HK-2 (cell line): ENCODE data around the gene CYB561A3.
"Not testable (repeated sequence)": the region's sequence is repeated elsewhere in the genome, so short reads cannot be mapped to it uniquely, and the experiment has no call there.

Source experiments
- DNase-seq: peaks from one replicate; pipeline ENCODE4 v3.0.0-alpha.2; 2018; ENCODE audit not compliant: unreplicated experiment

Gene CYB561A3, protein sequence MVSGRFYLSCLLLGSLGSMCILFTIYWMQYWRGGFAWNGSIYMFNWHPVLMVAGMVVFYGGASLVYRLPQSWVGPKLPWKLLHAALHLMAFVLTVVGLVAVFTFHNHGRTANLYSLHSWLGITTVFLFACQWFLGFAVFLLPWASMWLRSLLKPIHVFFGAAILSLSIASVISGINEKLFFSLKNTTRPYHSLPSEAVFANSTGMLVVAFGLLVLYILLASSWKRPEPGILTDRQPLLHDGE

DNA sequence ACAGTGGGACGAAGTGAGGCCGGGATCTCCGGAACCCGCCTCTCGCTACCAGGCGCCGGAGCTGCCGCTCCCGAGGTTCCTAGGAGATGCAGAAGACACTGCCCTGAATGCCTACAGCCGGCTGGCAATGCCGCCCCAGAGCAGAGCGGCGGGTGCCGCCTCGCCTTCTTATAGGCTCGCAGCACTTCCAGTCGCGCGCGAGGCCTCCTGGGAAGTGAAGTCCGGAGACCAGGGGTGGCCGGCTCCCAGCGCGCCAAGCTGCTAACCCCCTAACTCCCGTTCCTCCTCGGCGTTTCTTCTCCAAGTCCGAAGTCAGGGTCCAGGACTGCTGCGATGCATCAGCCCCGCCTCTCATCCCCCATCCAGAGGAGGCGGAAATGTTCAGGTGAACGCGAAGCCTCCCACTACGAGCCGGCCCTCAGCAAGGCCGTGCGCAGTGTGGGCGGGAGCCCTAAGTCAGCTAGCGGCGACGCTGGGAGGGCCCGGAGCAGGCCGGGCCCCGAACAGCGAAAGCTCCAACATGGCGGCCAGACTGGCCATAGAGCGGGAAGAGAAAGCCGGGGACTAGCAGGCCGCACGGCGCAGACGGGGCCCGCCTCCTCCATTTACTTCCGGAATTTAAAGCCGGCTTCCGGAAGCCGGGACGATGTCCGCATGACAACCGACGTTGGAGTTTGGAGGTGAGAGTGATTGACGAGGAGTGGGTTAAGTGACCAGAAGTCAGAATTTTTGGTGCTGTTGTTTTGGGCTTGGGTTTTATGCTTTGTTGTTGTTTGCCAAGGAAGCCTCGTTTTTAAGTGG, at the start of gene CYB561A3, which contains the start of gene TMEM138:
TSS of gene CYB561A3 (minus strand) at position 142 of the 801 bp plus-strand sequence. CDS start 5,169 bp downstream, outside the sequence.
TSS of gene TMEM138 (plus strand) at position 634 of the 801 bp plus-strand sequence. CDS start 2,017 bp downstream, outside the sequence.
- peak; percentile 88 for DNase-seq

DNA sequence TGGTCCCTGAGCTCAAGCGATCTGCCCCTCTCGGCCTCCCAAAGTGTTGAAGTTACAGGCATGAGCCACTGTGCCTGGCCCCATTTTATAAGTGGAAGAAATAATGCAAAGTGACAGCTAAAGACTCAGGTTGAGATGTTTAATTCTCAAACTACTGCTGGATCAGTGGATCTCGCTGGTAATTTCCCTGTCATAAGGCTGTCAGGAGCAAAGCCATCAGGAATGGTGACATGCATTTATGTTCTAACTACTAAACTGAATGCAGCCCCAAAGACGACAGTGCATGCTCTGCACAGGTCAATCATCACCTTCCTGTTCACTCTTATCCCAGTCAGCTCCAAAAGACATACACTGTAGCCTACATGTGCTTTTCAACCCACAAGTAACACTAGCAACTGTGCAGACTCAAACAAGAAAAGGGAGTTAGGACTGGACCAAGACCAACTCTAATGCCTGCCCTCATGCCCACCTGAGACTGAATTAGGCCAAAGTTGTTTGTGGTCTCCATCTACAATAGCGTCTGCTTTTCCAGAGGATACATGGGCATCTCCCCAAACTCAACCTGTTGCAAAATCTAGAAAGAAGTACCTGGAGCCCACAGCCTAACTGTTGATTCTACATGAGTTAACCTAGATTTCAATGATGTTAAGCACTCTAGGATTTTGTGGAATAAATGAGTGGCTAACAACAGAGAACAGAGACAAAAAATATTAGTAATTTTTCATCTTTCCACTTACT, 45.5 kb upstream of the CYB561A3 start:
- DNase-seq: no peak

DNA sequence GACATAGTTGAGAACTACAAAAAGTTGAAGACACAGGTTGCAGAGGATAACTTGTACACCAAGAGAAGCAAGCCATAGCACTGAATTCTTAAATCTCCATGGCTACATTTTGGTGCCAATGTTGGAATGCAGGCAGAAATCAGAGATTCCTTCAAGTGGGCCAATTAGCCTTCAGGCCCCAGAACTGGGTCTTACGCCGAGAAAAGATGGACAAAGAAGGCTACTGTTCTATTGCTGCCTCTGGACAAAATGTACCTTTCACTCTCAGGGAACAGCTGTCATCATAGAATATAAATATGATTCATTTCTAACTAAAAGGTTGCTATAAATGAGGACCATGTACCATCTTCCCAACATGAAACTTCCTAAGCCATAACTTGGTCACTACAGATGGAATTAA, 44.4 kb upstream of the CYB561A3 start:
- no peak for DNase-seq

DNA sequence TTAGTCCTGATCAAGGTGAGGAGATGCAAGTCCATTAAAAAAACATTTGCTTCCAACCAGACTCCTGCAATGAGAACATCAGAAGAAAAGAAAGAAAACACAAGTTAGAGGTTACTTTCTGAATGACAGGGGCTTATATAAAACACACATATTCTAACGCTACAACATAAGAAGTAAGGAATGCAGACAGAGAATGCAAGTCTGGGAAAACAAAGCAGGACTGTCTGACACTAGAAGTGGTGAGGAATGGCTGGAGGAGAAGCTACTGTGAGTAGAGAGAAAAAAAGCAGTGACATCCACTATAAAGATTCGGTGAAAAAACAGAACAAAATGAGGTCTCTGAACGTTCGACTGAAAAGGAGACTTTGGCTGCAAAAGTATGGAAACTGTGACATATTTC, 43.0 kb upstream of the CYB561A3 start:
- no peak for DNase-seq

DNA sequence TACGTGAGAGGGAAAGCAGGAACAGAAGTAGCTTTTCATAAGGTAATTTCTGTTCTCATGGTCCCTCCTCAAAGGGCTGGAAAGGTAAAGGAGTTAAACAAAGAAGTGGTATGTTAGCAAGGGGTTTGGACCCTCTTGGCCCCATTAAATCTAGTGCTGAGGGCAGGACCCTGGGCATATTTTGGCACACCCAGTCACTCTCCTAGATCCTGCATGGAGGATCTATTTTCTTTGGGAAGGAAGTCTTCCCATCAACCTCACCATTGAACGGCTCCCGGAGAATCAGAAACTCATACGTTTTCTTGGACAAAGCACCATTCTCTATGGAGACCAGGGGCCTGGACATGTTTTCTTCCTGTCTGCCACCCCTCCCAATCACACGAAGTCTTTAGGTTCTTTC, 42.4 kb upstream of the CYB561A3 start:
- DNase-seq: no peak

DNA sequence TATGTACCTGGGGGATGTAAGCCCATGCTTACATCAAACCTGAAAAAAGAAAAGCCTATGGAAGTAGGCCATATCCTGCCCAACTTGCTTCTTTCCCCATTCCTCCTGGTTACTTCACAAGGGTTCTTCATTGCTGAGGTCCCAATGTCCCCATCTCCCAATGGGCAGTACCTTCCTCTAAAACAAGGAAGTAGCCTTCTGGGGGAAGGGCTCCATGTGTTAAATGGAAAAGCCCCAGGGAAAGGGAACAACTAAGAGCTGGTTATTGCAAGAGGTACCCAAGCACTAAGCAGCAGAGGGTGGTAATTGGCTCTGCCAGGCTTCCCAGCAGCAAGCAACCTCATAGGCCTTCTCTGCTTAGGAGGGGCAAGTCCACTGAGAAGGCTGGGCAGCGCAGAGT, 42.0 kb upstream of the CYB561A3 start:
- DNase-seq: no peak

DNA sequence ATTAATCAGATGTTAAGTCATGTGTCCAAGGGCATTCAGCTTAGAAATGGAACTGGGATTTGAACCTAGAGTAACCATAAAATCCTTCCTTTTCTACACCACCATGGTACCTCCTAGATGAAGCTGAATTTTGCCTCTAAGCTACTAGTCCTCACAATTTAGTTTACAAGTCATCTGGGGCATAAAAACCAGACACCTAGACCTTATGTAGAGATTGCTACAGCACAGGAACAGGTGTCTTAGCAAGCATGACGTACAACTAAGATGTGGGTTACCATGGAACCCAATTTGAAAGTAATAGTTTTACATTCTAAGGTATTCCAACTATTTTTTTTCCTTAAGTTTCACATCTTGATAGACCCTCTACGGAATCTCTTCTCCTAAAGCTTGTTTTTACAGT, 39.9 kb upstream of the CYB561A3 start:
- no peak for DNase-seq

DNA sequence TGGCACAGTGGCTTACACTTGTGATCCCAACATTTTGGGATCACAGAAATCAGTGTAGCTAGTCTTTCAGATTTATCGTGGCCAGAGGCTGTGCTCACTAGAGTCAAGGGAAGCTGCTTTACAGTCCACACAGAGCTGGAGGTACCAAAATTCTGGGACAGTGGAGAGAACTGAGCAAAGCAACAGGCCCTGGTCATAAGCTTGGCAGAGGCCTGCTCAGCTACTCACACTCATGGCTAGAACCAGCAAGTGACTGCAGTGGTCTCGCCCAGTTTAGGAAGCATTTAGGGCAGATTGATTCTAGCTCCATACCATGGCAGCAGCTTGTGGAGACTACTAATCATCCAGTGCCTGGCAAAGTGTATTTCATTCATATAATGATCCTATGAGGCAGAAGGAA, 39.5 kb upstream of the CYB561A3 start:
- DNase-seq: no peak

DNA sequence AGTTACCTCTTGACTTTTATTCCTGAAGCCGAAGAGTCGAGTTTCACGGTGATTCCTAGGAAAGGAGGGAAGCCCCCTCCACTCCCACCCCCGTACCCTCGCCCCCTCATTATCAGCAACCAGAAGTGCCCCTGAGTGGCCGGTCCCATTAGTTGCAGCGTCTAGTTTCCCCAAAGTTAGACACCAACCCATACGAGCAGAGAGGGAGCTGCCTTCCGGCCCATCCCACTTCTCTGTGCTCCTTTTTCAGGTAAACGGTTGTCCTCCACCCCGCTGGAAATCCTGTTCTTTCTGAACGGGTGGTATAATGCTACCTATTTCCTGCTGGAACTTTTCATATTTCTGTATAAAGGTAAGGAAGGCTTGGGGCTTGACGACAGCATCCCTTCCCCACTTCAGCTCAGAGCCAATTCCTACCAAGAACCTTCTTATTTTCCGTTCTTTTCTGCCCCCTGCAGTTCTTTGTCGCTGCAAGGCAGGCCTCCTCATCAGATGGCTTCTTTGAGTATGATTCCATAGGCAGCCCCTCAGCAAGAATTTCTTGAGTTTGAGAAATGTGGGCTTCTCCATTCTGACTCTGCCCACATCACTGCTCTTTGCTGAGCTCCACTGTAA, 31.4 kb upstream of the CYB561A3 start:
- no peak for DNase-seq

DNA sequence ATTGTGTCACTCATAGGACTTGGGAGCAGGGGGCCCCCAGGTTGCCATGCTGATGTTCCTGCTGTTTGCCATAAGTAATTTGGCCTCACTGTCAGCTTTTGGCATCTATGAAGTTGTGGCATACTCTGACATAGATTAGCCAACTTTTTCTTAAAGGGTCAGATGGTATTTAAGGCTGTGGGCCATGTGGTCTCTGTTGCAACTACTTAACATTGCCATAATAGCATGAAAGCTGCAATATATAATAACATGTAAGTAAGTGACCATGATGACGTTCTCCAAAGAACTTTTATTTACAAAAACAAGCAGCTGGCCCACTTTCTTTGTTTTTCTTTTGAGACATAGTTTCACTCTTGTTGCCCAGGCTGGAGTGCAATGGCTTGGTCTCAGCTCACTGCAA, 28.5 kb upstream of the CYB561A3 start:
- no peak for DNase-seq

DNA sequence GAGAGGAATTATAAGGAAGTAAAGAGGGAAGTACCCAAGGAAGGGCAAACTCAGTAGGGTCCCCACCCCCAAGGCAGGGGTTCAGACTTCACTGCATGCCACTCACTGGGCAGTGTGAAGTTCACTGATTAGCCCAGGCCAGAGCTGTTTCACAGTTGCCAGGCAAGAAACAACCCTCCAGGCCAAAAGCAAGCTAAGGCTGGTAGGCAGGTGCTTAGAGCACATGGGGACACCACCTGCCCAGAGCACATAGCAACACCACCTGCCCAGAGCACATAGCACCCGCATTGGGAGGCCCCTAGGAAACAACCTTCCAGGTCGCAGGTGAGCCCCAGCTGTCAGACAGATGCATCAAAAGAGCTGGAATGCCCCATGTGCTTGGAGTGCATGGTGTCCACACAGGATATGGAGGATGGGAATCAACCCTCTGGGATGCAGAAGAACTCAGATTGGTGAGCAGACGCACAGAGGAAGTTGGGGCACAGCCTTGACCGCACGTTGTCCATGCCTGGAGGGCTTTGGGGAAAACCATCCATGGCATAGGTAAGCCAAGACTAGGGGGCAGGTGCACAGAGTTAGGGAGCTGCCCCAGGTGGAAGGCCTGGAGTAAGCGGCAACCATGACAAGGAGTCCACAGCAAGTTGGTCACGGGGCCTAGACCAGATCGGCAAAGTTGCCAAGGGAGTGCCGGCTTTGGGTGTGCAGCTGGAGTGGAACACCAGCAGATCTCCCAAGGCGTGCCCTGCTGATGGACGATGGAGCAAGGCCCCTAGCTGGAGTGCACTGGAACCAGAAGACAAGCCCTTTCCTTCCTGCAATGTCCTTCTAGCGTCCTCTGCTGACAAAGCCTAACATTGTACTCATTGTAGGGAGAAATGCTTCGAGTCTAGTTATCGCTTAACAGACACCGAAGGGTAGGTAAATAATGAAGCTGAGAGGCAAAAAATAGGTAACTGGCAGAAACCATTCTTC, 22.9 kb upstream of the CYB561A3 start:
- DNase-seq: no peak

DNA sequence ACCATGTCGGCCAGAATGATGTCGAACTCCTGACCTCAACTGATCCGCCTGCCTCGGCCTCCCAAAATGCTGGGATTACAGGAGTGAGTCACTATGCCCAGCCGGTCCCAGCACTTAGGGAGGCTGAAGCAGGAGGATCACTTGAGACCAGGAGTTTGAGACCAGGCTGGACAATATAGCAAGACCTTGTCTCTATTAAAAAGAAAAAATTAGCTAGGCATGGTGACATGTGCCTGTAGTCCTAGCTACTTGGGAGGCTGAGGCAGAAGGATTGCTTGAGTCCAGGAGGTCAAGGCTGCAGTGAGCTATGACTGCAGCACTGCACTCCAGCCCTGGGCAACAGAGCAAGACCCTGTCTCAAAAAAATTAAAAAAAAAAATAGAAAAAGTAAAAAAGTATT, 22.2 kb upstream of the CYB561A3 start:
- DNase-seq: not testable (repeated sequence)

DNA sequence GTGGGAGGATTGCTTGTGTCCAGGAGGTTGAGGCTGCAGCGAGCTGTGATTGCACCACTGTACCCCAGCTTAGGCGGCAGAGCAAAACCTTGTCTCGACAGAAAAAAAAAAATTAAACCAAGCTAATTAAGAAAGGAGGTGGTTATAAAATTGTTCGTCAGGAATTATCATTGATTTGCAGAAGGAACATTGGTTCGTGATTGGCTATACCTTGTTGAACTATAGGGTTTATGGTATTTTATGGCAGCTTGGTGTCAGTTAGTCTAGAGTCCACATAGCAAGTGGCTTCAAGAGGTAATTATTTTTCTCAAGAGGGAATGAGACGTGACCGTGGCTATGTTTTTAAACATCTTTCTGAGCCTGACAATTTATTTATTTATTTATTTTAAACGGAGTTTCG, 19.2 kb upstream of the CYB561A3 start:
- no peak for DNase-seq

DNA sequence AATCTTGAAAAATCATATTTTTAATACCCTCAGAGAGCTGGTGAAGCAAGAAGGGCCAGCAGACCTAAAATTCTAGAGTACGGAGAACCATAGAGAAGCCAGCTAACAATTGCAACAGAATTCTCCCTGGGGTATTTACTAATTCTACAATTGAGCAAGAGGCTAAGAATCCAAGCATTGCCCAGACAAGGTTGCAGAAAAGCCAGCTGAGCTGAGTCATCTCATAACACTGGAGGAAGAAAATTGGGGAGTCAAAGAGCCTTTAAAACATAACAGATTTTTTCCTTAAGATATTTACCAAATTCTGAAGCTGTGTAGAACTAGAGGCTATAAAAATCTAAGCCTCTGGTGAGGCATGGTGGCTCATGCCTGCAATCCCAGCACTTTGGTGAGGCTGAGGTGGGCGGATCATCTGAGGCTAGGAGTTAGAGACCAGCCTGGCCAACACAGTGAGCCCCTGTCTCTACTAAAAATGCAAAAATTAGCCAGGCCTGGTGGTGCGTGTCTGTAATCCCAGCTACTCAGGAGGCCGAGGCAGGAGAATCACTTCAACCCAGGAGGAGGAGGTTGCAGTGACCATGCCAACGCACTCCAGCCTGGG, 17.1 kb upstream of the CYB561A3 start:
- DNase-seq: no peak

DNA sequence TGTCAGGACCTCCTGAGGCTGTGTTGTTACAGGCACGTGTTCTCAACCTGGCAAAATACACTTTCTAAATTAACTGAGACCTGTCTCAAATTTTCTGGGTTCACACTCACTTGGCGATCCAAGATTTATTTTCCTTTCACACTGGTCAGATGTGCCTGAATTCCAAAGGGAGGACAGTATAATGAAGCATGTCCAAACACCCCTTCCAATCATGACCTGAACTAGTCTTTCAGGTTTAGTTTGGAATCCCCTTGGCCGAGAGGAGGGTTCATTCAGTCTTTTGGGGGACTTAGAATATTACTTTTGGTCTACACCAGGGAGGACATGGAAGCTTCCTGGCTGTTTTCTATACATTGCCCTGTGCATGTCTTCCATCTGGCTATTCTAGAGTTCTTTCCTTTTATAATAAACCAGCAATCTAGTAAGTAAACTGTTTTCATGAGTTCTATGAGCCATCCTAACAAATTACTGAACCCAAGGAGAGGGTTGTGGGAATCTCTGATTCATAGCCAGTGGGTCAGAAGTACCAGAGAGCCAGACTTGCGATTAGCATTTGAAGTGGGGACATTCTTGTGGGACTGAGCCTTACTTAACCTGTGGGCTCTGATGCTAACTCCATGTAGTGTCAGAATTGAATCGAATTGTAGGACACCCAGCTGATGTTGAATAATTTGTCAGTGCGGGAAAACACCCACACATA, 15.9 kb upstream of the CYB561A3 start:
- no peak for DNase-seq

DNA sequence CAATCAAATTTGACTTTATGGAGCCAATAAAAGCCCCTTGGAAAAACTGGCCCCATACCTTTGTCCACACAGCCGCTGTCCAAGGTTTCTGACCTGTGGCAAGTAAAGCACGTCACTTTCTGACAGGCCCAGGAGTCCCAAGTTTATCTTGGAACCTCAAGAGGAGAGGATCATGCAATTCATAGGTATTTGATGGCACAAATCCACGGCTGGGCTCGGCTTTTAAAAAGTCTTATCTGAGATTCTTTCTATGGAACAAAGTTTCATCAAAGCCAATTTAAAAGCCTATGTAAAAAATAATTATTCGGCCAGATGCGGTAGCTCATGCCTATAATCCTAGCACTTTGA, 14.1 kb upstream of the CYB561A3 start:
- DNase-seq: no peak

DNA sequence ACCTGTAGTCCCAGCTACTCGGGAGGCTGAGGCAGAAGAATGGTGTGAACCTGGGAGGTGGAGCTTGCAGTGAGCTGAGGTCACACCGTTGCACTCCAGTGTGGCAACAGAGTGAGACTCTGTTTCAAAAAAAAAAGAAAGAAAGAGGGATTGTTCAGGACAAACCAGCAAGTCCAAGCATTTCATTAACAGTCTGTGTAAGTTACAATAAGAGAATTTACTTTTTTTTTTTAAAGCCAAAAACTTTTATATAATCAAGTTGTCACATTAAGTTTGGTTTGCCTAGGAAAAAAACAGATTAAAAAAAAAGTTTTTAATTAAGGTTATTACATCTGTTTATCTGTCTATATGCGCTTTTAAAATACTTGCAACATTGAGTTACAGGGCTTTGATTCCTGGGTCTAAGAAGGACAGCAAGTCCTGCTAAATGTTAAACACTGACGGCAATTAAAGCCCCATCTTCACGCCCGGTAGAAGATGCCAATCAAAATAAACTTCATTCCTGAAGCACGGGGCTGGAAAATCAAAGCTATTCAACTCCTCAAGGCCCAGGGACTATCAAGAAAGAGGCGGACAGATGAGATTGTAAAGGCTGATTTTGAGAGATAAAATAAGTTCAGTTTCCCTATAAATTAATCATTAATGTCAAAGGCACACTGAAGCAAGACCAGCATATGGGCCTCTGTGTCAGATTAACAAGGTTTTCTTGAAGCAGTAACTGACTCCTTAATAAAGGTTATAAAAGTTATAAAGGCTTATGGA, 11.2 kb upstream of the CYB561A3 start:
- no peak for DNase-seq

DNA sequence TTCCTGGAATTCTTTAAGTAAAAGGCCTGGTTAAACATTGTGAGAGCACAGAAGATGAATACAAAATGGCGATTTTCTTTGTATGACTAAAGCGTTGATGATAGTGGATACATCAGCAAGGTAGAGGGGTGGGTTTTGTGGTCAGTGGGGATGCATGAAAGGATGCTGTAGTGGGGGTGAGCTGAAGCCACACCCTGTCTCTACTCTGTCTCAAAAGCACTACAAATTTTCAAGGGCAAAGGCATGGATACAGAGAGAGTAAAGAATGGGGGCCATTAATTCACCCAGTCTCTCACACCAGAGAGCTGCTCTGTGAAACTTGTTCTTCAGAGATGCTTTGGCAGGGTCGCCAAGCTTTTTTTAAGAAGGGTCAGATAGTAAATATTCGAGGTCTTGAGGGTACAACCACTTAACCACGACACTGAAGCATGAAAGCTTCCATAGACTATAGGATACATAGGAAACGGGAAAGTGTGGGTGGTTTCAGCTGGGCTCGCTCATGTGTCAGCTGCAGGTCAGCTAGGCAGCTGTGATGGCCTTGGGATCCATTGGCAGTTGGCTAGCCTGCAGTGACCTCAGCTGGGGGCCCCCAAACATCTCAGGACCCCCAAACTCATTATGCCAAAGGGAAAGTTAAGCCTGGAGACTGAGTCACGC, 8.8 kb upstream of the CYB561A3 start:
- no peak for DNase-seq
